Activated naive CD4-positive, alpha-beta T cell treated with anti-CD3 and anti-CD28 coated beads for 36 hours (primary cell): ENCODE measurements around the gene PPME1. TPM values are rescaled to one million over a fixed set of nuclear protein-coding genes. Genes with fewer than 3 reads are reported as not detected.
A peak's percentile ranks its signal among the peaks of the same experiment; 100 is the strongest.

Source experiments
- CTCF ChIA-PET: fragments of 350-600 bp; sonication (Branson Sonifier 250); formaldehyde crosslinking; loops from one replicate; lab custom pipeline; 2021; ENCODE audit warnings: antibody characterized with exemption; lab: Charles Lee
- DNase-seq: peaks from one replicate; pipeline ENCODE4 v3.0.0-alpha.2; 2020
- H3K27ac Mint-ChIP-seq: one replicate; pipeline ENCODE4 v1.8.0; 2021; ENCODE audit warnings: mild to moderate bottlenecking, mixed read lengths
- H3K27me3 Mint-ChIP-seq: one replicate; pipeline ENCODE4 v1.8.0; 2021; ENCODE audit warnings: low read depth, mixed read lengths
- H3K36me3 Mint-ChIP-seq: one replicate; pipeline ENCODE4 v1.8.0; 2021; ENCODE audit warnings: low read depth, mixed read lengths
- H3K4me1 Mint-ChIP-seq: one replicate; pipeline ENCODE4 v1.8.0; 2021; ENCODE audit warnings: low read depth, mixed read lengths
- H3K4me3 Mint-ChIP-seq: one replicate; pipeline ENCODE4 v1.8.0; 2021; ENCODE audit warnings: mild to moderate bottlenecking, moderate library complexity, mixed read lengths
- H3K9me3 Mint-ChIP-seq: one replicate; pipeline ENCODE4 v1.8.0; 2021; ENCODE audit warnings: mixed read lengths
- intact Hi-C: fragments of 100-400 bp; cut with micrococcal nuclease; formaldehyde crosslinking; loops from one replicate; pipeline ENCODE4 v1.15.1; 2023
- total RNA-seq, 2 experiments: library from RNA; stranded (reverse); gene quantifications; one replicate each; pipeline ENCODE4 v1.2.3, GENCODE V29; 2021

The PPME1 gene
- total RNA-seq, 2 experiments from 2014 or later: 19.0 to 22.1 TPM

DNA sequence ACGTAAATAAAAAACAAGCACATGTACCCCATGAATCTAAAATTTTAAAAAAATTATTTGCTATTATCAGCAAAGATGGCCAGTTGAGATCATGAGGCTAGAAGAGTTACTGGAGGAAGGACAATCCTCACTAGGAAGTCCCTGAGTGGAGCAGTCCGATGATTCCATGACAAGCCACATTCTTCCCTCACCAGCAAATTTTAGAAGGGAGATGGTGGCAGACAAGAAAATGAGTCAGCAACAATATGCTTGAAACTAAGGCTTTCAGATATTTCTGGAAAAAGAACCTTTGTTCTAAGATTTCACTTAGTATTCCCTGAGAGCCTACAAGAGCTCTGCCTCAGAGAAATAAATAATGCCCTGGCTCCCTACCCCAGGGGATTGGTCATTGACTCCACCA is 105.5 kb downstream of the PPME1 start:
- no peak for DNase-seq
- Mint-ChIP-seq H3K4me1 (no peaks in the 10 kb centered on the region), H3K27ac (no peak overlapping the region), H3K4me3 (no peak overlapping the region), H3K36me3 (no peaks in the 10 kb centered on the region), H3K27me3 (no peaks in the 10 kb centered on the region), H3K9me3 (peaks cover 2% of the 10 kb centered on the region)
- CTCF ChIA-PET: interaction anchor here (0.6 kb wide), 1 partner anchor 531 kb away, joined by 3 read pairs; no protein-coding TSS in a partner anchor
- intact Hi-C loops: no loop called here

DNA sequence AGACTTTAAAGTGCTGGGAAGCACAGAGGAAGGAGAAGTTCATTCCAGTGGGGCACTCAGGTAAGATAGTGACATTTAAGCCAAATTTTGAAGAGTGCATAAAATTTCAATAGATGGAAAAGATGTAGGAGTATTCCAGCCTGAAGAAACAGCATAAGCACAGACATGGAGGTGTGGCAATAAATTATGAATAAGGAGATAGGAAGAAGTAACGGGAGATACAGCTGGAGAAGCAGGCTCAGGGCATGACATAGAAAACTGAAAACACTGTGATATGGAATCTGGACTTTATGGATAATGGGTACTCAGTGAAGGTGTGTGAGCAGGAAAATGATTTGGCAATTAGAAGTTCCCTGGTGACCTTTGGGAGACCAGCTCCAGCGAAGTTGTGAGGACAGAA is 107.0 kb downstream of the PPME1 start:
- Mint-ChIP-seq H3K27ac (no peak overlapping the region), H3K4me1 (no peaks in the 10 kb centered on the region), H3K36me3 (no peaks in the 10 kb centered on the region), H3K4me3 (no peak overlapping the region), H3K27me3 (no peaks in the 10 kb centered on the region), H3K9me3 (peaks cover 2% of the 10 kb centered on the region)
- intact Hi-C loops: no loop called here
- CTCF ChIA-PET: no interaction called here
- DNase-seq: no peak

DNA sequence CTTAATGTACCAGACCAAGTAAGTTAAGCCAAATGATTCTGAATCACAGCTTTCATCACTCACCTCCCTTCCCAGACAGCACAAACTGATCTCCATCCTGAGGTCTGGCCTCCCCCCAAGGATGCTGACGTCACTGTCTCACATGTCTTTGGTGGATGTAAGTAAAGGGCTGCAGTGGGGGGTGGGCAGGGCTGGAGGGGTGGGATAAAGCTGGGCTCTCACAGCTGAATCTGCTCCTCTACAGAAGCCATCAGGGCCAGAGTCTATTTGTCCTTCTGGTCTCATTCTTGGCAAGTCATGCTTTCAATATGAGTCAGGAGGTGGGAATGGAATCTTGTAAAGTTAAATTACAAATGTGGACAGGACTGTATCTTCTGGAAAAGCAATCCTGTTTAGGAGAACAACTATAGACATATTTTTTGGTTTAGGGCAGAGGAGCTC is 107.7 kb downstream of the PPME1 start:
- Mint-ChIP-seq H3K36me3 (no peaks in the 10 kb centered on the region), H3K9me3 (peaks cover 2% of the 10 kb centered on the region), H3K4me1 (no peaks in the 10 kb centered on the region), H3K4me3 (no peak overlapping the region), H3K27me3 (no peaks in the 10 kb centered on the region), H3K27ac (no peak overlapping the region)
- CTCF ChIA-PET: interaction anchor here (1.9 kb wide), 1 partner anchor 23 kb away, joined by 6 read pairs; no protein-coding TSS in a partner anchor
- no peak for DNase-seq
- intact Hi-C loops: no loop called here

- H3K4me3 Mint-ChIP-seq: no peak overlapping the region
- CTCF ChIA-PET: interaction anchor here (0.6 to 1.9 kb wide), 2 partner anchors 24 to 152 kb away, joined by 4 to 6 read pairs; no protein-coding TSS in a partner anchor
- H3K9me3 Mint-ChIP-seq: peaks cover 2% of the 10 kb centered on the region
These were observed 108.2 kb downstream of the PPME1 start for GRCh38 chr11:74279256-74279655.

DNA sequence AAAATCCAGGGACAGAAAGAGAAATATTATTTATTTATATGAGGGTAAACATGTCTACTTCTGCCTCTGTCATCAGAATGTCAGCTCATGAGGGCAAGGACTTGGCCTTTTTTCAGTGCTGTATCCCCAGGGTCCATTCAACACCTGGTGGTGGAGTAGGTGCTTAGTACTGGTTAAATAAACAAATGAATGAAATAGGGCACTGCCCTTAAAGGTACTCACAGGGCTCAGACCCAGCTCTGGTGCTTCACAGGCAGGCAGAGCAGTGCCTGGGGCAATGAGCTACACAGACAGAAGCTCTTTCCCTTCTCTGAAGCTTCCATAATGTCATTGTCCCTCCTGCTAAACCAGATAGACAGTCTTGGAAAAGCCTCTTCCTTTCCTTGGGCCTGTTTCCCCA is 109.4 kb downstream of the PPME1 start:
- Mint-ChIP-seq H3K27ac (no peak overlapping the region), H3K27me3 (no peaks in the 10 kb centered on the region), H3K4me1 (no peaks in the 10 kb centered on the region), H3K36me3 (no peaks in the 10 kb centered on the region), H3K4me3 (no peak overlapping the region), H3K9me3 (peaks cover 2% of the 10 kb centered on the region)
- DNase-seq: no peak
- intact Hi-C loops: no loop called here
- CTCF ChIA-PET: interaction anchor here (1.0 to 1.9 kb wide), 2 partner anchors 25 to 41 kb away, joined by 3 to 6 read pairs; no protein-coding TSS in a partner anchor

More at GRCh38 chr11:74279256-74279655, 108.2 kb downstream of the PPME1 start:
- DNase-seq: no peak
- Mint-ChIP-seq H3K27me3 (no peaks in the 10 kb centered on the region), H3K27ac (no peak overlapping the region), H3K4me1 (no peaks in the 10 kb centered on the region), H3K36me3 (no peaks in the 10 kb centered on the region)
- intact Hi-C loops: no loop called here

DNA sequence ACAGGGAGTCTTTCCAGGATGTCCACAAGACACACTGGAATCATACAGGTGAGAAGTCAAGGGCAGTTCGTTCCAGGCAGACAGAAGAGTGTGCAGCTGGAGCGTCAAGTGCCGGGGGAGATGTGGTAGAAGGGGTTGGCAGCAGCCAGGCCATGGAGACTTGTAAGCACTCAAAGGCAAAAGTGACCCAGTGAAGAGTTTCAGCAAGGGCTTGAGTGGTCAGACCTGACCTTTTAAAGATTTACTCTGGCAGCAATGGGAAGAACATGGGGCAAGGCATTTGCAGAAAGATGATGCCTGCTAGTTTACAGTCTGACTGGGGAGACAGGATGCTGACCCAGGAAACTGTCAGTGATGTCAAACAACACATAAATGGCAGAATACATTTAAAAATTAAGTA is 111.3 kb downstream of the PPME1 start:
- intact Hi-C loops: no loop called here
- no peak for DNase-seq
- H3K27me3 Mint-ChIP-seq: no peaks in the 10 kb centered on the region
- peaks cover 2% of the 10 kb centered on the region for H3K9me3 Mint-ChIP-seq
- CTCF ChIA-PET: no interaction called here
- no peak overlapping the region for H3K27ac Mint-ChIP-seq
- H3K4me1 Mint-ChIP-seq: no peaks in the 10 kb centered on the region
- no peaks in the 10 kb centered on the region for H3K36me3 Mint-ChIP-seq
- H3K4me3 Mint-ChIP-seq: no peak overlapping the region

GRCh38 chr11:74282914-74283371 is 111.9 kb downstream of the PPME1 start:
- Mint-ChIP-seq H3K27ac (no peak overlapping the region), H3K4me3 (no peak overlapping the region), H3K9me3 (peaks cover 2% of the 10 kb centered on the region), H3K36me3 (no peaks in the 10 kb centered on the region), H3K4me1 (no peaks in the 10 kb centered on the region), H3K27me3 (no peaks in the 10 kb centered on the region)
- CTCF ChIA-PET: no interaction called here
- DNase-seq: peak; percentile 6
- intact Hi-C loops: no loop called here

- Mint-ChIP-seq H3K4me1 (peaks cover 3% of the 10 kb centered on the region), H3K27ac (no peak overlapping the region), H3K4me3 (no peak overlapping the region), H3K9me3 (peaks cover 2% of the 10 kb centered on the region), H3K27me3 (no peaks in the 10 kb centered on the region), H3K36me3 (no peaks in the 10 kb centered on the region)
- intact Hi-C loops: no loop called here
- no peak for DNase-seq
- CTCF ChIA-PET: interaction anchor here (1.0 kb wide), 1 partner anchor 28 kb away, joined by 3 read pairs; no protein-coding TSS in a partner anchor
These were observed 112.6 kb downstream of the PPME1 start for GRCh38 chr11:74283580-74284180.

DNA sequence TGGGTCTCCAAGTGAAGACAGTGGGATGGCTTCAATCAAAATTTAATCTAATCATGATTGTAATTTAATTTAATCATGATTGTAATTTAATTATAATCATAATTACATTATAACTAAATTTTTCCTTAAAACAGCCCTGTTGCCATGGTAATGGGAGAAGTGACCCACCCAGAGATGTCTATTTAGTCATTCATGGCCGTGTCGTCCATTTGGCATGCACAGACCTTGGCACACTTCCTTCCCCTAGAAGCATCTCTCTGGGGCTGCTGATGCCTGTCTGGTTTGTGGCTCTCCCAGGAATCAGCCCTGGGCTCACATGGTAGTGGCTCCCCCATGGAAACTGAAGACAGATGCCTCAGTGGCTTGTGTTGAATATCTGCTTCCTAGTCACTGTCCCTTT is 113.4 kb downstream of the PPME1 start:
- Mint-ChIP-seq H3K4me3 (no peak overlapping the region), H3K9me3 (peaks cover 2% of the 10 kb centered on the region), H3K4me1 (peaks cover 3% of the 10 kb centered on the region), H3K27me3 (no peaks in the 10 kb centered on the region), H3K36me3 (no peaks in the 10 kb centered on the region), H3K27ac (no peak overlapping the region)
- CTCF ChIA-PET: interaction anchor here (1.0 kb wide), 1 partner anchor 29 kb away, joined by 3 read pairs; no protein-coding TSS in a partner anchor
- intact Hi-C loops: no loop called here
- no peak for DNase-seq

DNA sequence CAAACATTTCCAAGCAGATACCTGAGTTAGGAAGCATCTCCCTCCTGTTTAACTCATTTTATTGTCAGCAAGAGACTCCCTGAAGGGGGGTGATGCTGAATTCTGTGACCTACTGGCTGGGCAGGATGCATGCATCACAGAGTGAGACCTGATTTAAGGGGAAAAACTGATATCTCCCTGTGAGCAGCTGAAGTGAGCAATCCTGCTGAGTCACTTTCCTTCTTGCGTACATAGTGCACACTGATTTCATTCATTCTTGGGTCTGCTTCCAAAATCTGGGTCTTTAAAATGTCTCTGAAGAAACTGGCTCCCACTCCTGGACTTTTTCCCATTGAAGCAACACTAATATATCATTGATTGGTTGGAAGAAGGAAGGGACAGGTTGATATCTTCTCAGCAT is 117.1 kb downstream of the PPME1 start:
- CTCF ChIA-PET: no interaction called here
- no peaks in the 10 kb centered on the region for H3K36me3 Mint-ChIP-seq
- no peak overlapping the region for H3K4me3 Mint-ChIP-seq
- peaks cover 3% of the 10 kb centered on the region for H3K4me1 Mint-ChIP-seq
- H3K9me3 Mint-ChIP-seq: no peaks in the 10 kb centered on the region
- peaks cover 3% of the 10 kb centered on the region for H3K27me3 Mint-ChIP-seq
- intact Hi-C loops: no loop called here
- H3K27ac Mint-ChIP-seq: no peak overlapping the region
- peak; percentile 34 for DNase-seq

GRCh38 chr11:74288911-74289310 is 117.8 kb downstream of the PPME1 start:
- DNase-seq: no peak
- intact Hi-C loops: no loop called here
- Mint-ChIP-seq H3K9me3 (no peaks in the 10 kb centered on the region), H3K27ac (no peak overlapping the region), H3K4me3 (no peak overlapping the region), H3K36me3 (no peaks in the 10 kb centered on the region), H3K4me1 (peaks cover 3% of the 10 kb centered on the region), H3K27me3 (peaks cover 3% of the 10 kb centered on the region)
- CTCF ChIA-PET: no interaction called here

GRCh38 chr11:74297484-74297883 is 126.4 kb downstream of the PPME1 start:
- no peaks in the 10 kb centered on the region for H3K9me3 Mint-ChIP-seq
- no peaks in the 10 kb centered on the region for H3K36me3 Mint-ChIP-seq
- no peak for DNase-seq
- H3K27me3 Mint-ChIP-seq: peaks cover 6% of the 10 kb centered on the region
- CTCF ChIA-PET: interaction anchor here (0.7 to 1.5 kb wide), 3 partner anchors 20 to 42 kb away, joined by 3 to 4 read pairs (median 3); no protein-coding TSS in a partner anchor
- H3K4me1 Mint-ChIP-seq: peaks cover 7% of the 10 kb centered on the region
- H3K27ac Mint-ChIP-seq: no peak overlapping the region
- no peak overlapping the region for H3K4me3 Mint-ChIP-seq
- intact Hi-C loops: no loop called here

- H3K27ac Mint-ChIP-seq: no peak overlapping the region
- CTCF ChIA-PET: interaction anchor here (0.7 kb wide), 1 partner anchor 789 kb away, joined by 4 read pairs; no protein-coding TSS in a partner anchor
These were observed 127.9 kb downstream of the PPME1 start for GRCh38 chr11:74299015-74299414.

More at GRCh38 chr11:74299015-74299414, 127.9 kb downstream of the PPME1 start:
- Mint-ChIP-seq H3K4me3 (no peak overlapping the region), H3K4me1 (peaks cover 7% of the 10 kb centered on the region), H3K9me3 (no peaks in the 10 kb centered on the region), H3K36me3 (no peaks in the 10 kb centered on the region), H3K27me3 (peaks cover 4% of the 10 kb centered on the region)
- intact Hi-C loops: no loop called here
- DNase-seq: no peak
